ENCODE measurements around the gene SYT1.

The SYT1 gene

DNA sequence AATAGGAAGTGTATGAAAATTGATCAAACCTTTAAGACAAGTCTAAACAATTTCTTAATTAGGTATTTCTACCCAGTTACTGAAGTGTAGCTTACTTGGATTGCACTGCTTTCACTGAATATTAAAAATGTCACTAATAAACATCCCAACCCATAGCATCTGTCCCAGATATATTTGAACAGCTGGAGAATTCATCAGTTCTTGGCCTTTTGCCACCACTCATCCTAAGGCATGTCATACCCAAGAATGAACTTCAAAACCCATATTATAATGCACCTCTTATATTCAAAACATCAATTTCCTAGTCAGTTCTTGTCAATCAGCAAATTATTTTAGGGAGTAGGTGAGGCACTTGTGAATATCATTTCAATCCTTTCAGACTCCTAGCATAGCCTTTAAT, 433.9 kb downstream of the SYT1 start:
- DNase-seq, result no peak

DNA sequence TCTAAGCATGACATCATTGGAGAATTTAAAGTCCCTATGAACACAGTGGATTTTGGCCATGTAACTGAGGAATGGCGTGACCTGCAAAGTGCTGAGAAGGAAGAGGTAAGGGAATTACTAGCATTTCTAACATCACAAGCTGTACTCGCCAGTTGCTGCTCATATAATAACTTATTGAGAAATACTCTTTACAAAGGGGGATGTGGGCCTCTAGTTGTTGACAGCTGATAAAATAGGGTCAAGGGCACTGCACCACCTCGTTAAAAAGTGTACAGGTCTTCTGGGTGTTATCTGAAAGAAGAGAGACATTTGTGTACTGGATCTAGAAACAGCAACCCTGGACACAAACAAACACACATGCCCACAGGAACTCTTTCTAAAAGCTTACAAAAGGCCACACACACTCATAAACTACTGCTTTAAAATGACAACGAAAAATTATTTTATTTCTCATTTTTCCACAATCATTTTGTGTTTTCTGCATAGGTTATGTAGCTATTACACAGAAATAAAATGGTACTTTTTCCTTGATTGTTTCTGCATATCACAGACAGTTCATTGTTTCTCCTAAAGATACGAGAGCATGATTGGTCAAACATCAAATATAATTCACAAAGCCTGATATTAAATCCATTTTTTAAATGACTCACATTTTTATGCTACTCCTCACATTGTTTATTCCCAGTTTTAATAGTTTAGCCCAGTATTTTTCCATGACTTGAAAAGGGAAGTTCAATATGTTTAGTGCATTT, 435.0 kb downstream of the SYT1 start:
- DNase-seq, result no peak

DNA sequence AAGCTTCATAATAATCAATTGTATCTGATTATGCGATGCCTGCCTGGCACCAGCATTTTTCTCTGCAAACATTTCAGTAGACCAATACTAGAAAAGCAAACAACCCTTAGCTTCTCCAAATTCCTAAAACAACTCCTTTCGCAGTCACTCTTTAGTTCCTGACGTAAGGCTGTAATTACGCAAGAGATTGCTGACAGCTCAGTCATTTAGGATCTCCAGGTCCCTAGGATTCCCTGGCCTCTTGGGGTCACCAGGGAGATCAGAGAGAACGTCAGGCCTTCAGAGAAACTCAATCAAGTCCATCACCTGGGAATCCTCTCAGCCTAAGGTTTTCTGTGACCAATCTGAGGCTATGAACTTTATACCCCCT, 435.6 kb downstream of the SYT1 start:
- DNase-seq, result no peak

DNA sequence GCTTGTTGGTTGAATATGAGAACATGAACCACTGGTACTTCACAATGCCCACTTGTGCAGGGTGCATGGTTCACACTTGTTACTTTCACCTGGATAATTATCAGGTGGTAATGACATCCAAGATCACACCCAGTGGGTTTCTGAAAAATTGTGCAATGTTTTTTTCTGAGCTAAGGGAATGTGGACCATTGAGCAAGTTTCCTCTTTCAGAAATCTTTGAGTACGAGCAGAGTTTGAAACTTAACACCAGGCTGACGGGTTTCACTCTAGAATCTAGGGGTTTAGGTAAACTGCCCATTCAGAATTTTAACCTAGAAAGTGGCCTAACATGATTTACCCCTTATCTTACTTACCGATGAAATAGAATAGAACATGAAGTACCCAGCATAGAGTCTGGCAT, 436.6 kb downstream of the SYT1 start:
- no peak for DNase-seq

DNA sequence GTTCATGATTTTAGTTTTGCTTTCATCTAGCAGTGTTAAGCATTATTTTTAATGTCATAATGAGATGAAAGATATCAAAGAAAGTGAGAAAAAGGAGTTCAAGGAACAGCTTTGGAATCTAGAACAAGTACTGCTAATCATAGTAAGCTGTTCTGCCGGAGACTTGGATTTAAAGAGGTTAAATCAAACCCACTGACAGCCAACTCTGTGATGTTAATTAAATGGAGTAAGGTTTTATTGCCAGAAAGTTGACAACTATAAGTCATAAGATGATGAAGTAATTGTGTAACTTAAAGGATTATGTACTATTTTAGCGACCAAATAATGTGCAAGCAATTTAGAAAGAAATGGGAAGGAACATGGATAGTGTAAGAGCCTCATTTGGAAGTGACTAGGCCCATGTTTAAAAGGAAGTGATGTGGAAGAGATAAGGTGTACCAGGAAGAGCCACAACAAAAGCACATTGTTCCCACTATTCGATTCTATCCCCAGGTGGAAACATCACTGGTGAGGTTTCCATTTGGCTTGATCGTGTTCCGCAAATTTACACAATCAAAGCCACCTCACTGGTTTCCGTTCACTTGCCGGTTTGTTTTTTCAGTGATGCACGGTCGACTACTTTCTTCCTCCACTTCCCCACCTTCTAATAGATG, 437.7 kb downstream of the SYT1 start:
- no peak for DNase-seq

DNA sequence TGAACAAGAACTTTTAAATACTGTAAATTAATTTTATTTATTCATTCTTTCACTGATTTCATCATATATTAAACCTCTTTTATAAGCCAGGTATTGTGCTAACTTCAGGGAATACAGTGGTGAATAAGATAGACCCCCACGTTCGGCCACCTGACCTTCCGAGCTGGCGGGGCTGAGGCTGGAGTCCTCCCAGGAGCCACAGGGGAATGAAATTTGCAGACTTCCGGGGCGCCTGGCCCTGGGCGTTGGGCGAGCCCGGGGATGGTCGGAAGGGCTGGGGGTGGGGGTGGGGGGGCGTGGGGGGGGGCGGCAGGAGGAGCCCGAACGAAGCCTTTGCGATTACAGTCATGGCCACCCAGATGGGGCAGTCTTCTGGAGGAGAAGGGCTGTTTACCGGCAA, 442.8 kb downstream of the SYT1 start:
- no peak for DNase-seq

DNA sequence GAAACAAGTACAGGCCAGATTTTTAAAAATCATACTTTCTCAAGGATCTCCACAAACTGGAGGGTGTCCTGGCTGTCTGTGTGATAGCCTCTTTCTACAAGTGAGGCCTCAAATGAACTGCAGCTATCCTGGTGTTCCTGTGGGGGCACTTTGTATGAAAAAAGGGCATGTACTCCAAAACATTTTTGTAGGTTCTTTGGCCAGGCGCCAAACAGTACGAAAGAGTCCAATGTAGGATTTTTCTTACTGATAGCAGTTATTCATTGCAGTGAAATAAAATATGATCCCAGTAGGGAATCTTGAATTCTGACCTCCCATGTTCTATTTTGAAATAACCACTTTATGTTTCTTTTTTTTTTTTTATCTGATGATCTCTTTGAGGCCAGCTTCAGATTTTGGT, 444.5 kb downstream of the SYT1 start:
- DNase-seq, result no peak

DNA sequence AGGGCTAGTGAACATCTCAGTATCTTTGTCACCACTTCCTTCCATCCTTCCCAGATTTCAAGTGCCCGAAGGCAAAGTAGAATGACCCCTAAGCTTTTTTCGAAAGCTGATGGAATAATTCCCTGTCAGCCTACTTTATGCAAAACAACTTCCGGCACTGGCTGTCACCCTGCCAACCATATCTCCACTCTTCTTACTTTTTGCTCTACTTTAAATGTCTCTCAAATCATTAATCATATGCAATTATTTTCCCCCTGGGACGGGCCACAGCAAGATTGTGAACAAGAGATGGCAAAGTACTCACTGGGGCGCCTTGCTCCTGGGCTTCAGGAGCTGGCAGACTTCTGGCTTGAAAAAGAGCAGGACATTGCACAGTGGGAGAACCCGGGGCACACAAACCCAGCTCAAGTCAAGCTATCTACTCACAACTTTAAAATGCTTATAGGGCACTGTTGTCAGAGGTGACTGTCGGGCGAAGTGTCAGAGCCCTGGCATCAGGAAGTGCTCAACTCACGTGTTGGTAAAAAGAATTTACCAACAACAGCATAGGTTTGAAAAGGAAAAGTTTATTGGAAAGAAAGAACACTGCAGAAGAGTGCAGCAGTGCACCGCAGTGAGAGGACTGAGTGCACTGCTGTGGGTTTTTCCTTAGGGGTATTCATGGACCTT, 452.7 kb downstream of the SYT1 start:
- no peak for DNase-seq

DNA sequence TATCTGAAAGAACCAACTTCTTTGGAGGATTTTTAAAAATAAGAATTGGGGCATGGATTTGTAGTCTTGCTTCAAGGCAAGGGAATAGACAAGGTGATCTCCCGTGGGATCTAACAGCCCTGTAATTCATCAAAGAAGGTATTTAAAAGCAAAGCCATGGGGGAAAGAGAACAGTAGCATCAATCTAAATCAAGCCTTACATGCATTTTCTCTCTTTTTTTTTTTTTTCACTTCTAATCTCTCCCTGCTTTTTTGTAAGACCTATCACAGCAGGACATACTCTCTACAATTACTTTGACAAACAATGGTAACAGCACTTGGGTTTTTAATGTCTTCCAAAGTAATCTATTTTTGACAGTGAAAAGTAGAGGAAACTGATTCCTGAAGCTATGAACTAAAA, 458.3 kb downstream of the SYT1 start:
- DNase-seq, result no peak

DNA sequence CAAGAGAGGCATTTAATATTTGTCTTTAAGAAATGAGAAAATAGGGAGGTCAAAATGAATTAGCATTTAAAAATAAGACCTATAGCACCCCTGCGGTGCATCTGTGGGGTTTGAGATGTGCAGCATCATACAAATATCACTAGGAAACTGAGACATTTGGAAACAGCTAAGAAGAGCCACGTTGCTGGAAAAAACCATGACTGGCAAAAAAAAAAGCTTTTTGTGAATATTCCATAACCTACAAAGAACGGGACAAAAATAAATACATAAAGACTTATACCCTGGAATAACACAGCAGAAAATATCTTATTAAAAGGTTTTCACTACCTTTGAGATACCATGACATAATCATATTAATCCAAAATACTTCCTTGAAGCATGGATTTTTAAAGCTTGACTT, 460.0 kb downstream of the SYT1 start:
- DNase-seq, result no peak

DNA sequence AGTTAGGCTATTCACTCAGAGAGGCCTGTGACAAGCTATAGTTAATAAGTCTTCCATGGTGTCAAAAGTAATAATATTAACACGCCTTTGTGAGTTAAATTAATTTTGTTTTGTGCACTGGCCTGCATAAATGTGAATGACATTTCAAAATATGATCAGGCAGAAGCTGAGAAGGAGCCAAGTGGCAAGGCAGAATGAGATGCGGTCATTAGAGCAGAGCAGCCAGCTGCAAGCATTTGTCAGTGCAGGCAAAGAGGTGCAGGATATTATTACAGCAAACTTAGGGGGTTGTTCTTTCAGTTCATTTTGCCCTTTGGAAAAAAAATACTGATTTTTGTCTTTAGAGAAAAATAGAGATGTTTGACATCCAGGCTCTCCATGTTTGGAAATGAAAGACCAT, 461.6 kb downstream of the SYT1 start:
- DNase-seq, result no peak

DNA sequence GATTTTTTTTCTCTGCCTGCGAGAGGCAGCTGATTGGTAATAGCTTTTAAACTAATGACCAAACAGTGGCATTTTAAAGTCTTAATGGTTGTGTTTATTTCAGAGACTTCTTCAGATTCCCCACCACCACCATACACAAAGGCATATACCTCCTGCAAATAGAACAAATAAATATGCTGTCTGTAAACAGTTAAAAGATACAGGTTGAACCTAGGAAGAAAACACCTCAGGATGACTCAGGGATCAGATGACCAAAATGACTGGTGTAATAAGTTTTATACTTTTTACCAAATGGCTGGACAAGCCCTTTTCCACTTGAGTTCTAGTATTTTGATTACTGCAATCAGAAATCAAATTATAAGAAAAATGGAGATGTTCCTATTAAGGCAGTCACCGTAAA, 462.1 kb downstream of the SYT1 start:
- no peak for DNase-seq

DNA sequence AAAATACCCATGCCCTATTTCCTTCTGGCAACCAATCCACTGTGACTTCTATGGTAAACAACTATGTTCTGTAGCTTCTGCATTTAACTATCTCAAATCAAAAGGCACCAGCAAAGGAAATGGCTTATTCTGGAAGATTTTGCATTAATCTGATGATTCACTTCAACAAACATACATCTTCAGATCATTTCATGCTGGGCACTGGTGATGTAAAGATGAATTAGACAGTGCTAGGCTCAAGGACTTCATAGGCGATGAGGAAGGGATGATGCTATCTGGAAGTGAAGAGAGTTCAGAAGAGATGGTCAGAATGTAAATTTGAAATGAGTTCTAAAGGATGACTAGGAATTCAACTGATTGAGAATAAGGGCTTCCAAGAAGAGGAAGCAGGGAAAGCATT, 462.9 kb downstream of the SYT1 start:
- DNase-seq, result no peak

DNA sequence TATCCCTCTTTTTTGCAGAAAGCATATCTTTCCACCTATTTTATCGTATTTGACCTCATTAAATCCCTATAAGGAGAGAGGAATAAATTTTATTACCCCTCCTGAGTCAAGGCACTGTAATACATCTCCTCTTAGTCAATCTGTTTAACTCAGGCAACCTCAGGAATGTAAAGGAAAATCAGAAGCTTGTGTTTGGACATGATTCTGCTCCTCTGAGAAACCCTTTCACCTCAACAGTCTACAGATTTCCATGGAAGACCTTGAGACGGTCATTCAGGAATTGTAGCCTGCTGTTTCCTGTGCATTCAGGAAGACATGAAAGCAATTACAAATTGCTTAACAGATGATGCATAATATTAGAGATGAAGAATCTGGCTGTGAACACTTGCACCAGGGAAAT, 465.4 kb downstream of the SYT1 start:
- no peak for DNase-seq

DNA sequence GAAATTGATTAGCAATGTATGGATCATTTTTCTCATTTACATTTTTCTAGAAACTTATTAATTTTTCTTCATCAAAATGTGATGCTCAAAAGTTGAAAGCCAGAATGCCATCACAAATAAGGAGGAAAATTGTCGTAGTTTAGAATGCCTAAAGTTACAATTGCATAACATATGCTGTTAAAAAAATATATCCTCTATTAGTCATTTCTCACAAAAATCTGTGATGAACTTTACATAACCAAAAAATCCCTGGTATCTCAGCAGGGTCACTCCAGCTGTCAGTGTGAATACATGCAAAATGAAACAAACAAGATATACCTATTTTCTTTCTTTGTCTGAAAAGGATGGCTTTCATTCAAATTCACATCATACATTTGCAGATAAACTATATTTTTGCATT, 467.3 kb downstream of the SYT1 start:
- DNase-seq, result no peak

DNA sequence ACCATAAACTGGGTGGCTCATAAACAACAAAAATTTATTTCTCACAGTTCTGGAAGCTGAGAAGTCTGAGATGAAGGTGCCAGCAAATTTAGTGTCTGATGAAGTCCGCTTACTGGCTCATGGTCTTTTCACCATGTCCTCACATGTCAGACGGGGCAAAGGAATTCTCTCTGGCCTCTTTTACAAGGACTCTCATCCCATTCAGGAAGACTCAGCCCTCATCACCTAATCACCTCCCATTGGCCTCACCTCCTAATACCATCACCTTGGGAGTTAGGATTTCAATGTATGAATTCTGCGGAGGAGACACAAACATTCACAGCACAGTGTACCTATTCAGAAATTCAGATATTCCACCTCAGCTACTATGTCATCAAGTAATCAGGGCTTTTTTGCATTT, 468.6 kb downstream of the SYT1 start:
- no peak for DNase-seq

DNA sequence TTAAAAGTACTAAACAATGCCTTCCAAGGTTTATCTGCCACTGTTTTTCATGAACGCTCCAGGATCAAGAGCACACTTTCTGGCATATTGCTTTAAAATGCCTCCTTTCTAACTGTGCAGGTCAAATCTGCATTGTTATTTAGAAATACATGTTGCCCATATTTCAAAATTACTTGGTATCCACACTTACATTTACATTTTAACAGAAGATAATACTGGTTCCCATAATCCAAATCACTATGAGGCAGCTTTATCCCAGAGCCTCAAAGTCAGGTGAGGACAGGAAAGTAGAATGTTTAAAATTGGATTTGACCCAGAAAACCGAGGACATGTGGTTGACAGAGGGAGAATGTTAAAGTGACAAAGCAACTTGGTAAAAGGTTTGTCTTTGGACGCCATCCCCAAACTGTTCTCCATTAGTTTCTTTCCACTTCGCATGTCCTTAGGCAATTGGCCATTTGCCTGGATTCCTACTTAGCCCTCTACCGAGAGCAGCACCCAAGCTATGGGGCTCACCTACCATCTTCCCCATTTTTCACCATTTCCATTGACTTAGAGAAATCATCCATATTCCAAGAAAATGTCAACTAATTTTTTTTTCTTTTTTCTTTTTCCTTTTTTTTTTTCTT, 473.2 kb downstream of the SYT1 start:
- no peak for DNase-seq

DNA sequence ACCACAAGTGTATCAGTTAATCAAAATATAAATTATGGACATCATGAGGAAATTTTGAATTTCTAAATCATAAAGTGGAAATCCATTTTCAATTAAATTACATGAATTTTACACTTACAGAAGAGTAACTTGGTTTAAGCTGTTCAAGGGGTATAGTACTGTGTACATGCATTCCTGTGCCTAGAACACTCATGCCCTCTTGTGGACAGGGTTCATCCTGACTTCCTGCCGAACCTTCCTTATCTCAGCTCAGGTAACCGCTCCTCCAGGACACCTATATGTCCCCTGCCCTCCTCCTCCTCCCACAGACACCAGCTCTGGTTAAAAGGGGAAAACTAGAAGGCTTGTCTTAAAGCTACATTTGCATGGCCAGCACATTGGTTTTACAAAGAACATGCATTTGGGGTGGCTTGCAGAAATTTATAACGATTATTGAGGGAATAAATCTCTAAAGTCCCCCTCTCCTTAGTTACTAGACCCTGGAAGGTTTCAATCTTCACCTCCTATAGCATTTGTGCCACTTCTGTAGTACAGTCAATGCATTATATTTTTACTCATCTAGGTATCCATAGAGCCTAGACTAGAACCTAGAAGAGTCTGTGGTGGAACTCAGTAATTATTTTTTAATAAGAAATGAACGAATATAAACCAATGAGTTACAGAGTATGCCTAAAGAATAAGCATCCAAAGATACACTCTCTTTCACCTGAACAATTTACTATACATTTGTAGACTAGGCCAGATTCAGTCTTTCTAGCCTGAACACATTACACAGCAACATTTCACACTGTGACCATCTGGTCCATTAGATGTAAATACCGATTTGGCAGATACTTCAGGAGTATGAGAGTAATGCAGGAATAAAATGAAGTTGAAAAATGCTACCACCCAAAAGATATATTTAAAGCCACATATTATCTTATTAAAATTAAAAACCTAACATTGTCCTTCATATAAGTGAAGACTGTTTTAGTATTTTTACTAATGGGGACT, 480.6 kb downstream of the SYT1 start:
- no peak for DNase-seq

DNA sequence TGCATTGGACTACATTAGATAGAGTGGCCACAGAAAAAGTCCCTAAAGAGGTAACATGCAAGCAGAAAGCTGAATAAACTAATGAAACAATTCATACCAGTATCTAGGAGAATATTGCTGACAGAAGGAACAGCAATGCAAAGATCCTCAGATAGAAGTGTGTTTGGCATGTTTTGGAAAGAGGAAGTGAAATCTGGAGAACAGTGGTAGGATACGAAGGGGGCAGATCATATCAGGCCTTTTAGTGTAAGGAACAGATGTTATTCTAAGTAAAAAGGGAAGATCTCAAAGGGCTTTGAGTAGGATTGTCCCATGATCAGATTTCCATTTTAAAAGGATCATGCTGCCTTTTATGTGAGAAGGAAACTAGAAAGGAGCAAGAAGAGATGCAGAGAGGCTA, 483.3 kb downstream of the SYT1 start:
- DNase-seq, result no peak

DNA sequence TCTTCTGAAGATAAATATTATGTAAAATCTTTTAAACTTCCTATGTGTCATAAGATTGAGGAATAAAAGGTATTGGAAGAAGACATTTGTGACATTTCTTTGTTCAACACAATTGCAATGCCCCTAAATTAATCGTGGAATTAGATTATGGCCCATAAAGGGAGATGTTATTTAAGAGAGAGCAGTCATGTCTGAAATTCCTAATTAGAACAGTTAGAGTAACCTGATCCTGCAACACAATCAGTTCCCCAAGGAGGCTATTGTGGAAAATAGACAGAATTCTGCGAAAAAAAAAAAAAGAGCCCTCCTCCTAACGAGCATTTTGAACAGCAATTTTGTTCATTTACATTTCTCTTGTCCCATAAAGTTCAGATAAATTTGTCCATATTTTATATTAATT, 486.7 kb downstream of the SYT1 start:
- DNase-seq, result no peak

DNA sequence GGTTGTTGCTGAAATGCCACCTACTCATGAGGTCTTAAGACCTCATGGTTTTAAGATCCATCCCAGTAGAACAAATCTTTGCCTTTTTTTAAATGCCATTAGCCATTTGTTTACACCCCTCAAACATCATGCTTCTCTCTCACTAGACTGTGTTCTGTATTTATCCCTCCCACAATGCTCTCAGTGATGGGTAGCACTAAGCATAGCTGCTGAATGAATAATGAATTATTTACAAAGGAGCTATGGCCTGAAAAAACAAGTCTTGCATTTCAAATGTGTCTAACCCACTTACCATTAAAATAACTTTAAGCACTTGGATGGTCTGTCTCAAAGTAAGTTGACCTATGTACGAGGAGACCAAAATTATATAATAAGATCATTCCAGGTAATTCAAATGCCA, 491.6 kb downstream of the SYT1 start:
- DNase-seq, result no peak

DNA sequence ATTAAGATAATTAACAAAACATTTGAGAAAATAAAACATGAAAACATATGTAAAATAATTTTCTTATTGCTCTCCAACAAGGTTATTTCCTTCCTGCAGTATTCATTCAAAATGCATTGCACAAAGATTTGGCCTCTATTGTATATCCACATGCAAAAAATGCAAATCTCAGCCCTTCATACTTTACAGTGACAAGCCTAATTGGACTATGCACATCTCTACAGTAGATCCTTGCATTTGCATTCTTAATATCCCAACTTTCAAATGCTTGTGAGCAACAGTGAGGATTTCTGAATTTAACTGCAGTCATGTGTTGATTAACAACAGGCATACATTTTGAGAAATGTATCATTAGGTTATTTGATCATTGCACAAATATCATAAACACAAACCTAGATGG, 492.5 kb downstream of the SYT1 start:
- DNase-seq, result no peak
